GM18868 (cell line): ENCODE measurements around the gene FBXO27.
A peak's percentile ranks its signal among the peaks of the same experiment; 100 is the strongest.
"Not testable (repeated sequence)": the region's sequence is repeated elsewhere in the genome, so short reads cannot be mapped to it uniquely, and the experiment has no call there.

Experiments used
- ATAC-seq: cut with Tn5 transposase; IDR thresholded peaks from one replicate; pipeline ENCODE4 v1.9.1; 2021; ENCODE audit warnings: mild to moderate bottlenecking, moderate library complexity; ENCODE audit not compliant: unreplicated experiment

The FBXO27 gene

GRCh38 chr19:38989614-38990013, 42.7 kb downstream of the FBXO27 start:
- not testable (repeated sequence) for ATAC-seq

GRCh38 chr19:38989066-38989605, 43.2 kb downstream of the FBXO27 start:
- ATAC-seq: no peak

DNA sequence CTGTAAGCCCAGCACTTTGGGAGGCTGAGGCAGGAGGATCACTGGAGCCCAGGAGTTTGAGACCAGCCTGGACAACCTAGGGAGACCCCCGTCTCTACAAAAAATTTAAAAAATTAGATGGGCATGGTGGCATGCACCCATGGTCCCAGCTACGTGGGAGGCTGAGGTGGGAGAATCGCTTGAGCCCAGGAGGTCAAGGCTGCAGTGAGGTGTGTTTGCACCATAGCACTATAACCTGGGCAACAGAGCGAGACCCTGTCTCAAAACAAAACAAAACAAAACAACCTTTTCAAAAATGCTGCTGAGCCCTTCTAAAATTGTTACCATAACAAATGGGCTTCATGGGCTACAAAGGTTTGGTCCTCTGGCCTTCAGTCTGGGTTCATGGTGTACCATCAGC, 43.7 kb downstream of the FBXO27 start:
- not testable (repeated sequence) for ATAC-seq

DNA sequence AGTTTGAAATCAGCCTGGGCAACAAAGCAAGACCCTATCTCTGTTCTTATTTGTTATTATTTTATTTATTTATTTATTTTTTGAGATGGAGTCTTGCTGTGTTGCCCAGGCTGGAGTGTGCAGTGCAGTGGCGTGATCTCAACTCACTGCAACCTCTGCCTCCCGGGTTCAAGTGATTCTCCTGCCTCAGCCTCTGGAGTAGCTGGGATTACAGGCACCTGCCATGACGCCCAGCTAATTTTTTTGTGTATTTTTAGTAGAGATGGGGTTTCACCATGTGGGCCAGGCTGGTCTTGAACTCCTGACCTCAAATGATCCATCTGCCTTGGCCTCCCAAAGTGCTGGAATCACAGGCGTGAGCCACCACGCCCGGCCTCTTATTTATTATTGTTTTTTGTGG, 44.6 kb downstream of the FBXO27 start:
- ATAC-seq: not testable (repeated sequence)

DNA sequence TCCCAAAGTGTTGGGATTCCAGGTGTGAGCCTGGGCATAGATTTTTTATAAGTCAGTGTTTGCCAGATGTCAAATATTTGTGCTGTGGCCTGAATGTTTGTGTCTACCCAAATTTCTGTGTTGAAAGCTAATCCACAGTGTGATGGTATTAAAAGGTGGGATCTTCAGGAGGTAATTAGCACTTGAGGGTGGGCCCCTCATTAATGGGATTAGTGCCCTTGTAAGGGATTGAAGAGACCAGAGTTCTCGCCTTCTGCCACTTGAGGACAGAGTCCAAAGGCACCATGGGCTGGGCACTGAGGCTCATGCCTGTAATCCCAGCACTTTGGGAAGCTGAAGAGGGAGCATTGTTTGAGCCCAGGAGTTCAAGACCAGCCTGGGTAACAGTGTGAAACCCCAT, 47.1 kb downstream of the FBXO27 start:
- ATAC-seq: no peak

DNA sequence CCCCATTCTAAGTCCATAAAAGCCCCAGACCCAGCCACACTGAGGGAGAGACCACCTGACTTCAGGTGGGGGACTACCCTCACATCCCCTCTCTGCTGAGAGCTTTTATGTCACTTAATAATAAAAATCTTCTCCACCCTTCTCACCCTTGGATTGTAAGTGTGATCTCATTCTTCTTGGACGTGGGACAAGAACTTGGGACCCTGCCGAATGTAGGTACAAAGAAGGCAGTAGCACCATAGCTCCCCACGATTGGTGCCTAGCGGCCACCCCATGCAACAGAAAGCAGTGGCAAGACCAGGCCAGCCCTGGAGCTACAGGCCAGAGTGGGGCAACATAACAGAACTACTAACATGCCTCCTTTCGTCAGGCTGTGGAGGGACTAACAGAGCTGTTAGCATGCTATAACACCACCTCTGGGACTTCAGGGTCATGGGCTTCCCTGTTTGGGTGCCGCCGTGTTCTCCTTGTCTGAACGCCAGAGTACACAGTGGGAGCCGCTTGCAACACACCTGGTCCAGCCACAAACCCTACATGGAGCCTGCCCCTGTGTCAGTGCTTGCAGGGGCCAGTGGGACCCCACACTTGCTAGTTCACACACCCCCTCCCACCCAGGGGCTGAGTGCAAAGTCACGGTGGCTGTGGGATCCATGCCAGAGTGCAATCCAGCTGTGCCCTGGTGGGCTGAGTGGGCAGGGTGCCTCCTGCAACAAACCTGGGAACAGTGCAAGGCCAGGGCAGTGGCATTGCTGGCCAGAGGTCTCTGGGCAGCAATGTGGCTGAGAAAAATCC, 51.6 kb downstream of the FBXO27 start:
- no peak for ATAC-seq

DNA sequence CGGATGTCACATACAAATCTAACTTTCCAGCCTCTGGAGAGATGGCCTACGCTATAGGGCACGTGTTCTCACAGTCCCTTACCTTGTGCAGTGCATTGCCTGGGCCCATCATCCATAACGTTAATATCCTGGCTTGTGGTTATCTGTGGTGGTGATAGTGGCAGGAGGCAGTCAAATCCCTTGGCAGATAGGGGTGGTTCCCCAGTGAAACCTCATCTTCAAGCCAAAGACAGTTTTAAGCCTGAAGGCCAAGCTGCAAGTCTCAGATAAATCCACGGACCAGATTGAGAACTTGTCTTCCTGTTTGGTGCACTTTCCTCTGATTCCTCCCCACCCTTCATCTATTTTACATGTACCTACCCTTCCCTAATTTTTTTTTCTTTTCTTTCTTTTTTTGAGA, 52.5 kb downstream of the FBXO27 start:
- no peak for ATAC-seq

DNA sequence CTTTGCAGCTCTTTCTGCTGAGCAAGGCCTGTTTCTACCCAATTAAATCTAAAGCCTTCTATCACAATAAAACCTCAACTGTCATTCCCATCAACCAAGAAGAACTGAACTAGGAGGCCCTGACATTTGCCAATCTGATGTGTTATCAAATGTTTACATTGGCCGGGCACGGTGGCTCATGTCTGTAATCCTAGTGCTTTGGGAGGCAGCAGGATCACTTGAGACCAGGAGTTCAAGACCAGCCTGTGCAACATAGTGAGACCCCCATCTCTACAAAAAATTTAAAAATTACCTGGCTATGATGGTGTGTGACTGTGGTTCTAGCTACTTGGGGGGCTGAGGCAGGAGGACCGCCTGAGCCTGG, 54.0 kb downstream of the FBXO27 start:
- no peak for ATAC-seq

GRCh38 chr19:38977445-38978325, 54.7 kb downstream of the FBXO27 start:
- peak; percentile 71 for ATAC-seq

- no peak for ATAC-seq
These were observed 56.5 kb downstream of the FBXO27 start for GRCh38 chr19:38975861-38976271.

DNA sequence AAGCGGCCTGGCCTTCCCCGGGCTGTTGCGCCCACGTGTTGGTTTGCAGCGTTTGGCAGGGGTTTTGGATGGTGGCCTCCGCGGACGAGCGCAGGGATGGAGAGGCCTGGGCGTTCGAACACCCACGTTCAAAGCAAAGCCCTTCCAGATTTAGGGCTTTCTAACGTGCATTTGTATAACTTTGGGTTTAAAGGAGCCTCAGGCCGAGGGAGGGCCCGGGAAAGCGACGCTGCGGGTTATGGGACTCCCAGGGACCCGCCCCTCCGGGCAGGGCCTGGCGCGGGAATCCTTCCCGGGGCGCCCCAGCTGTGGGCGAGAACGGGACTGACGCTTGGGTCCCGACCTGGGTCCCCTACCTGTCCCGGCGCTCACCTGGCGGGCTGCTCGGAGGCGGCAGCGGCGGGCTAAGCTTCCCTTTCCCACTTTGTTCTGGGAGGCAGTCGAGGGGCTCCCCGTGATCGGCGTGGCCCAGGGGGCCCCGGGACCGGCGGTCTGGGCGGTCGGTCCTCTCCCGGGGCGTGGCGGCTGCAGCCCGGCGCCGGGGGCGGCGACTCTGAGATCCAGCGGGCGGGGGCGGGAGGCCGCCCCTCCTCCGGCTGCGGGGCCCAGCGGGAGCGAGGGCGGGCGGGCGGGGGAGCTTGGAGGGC, 57.0 kb downstream of the FBXO27 start, which contains the start of gene FBXO17:
Gene FBXO17 (minus strand): TSS at position 529 of the 647 bp plus-strand sequence. CDS start 25,423 bp downstream, outside the sequence.
- no peak for ATAC-seq

DNA sequence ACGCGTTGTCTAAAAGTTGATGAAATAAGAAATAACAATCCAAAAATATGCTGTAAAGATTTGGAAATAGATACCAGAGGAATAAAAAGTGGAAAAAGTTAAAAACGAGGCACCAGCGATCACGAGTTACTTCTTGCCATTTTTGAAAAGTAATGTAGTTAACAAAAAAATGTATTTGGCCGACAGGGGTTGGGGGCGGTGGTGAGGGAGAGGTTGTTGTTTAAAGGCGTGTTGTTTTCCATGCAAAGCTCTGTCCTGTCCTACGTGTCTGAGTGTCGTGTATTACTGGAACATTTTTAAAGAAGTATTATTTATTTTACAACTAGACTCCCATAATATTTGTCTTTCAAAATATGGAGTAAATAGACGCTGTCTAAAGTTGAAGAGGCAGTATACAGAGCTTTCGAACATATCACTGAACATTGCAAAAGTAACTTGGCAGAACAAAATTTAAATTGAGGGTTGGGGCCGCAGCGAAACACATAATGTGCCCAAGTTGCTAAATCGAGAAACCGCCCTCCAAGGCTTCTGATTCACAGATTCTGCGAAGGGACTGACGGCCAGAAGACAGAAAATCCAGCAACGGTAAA, 57.6 kb downstream of the FBXO27 start:
- no peak for ATAC-seq
